ENCODE results near the gene ATP2C2.

- TF ChIP-seq CTCF (IDR thresholded peaks at IDR 0.05) (no peak), EZH2 (IDR thresholded peaks at IDR 0.05) (no peak), EZH2phosphoT487 (IDR thresholded peaks at IDR 0.05) (no peak)
Observed at GRCh38 chr16:84502075-84502474, 133.7 kb downstream of the ATP2C2 start.

Data from neural progenitor cell (in vitro differentiated cells).